SU-DHL-6 (cell line): ENCODE data around the gene DOCK3.

Experiments
- H2AFZ ChIP-seq: fragments of 200-600 bp; sonication (generic); 2 replicates; pipeline ENCODE4 v1.6.1; 2014; ENCODE audit warnings: low read depth, mild to moderate bottlenecking, moderate library complexity, mixed read lengths, antibody characterized with exemption, low read length; ENCODE audit not compliant: severe bottlenecking
- H3F3A ChIP-seq: fragments of 200-600 bp; shearing (Covaris generic); 2 replicates; pipeline ENCODE4 v1.6.0; 2016; ENCODE audit warnings: antibody characterized with exemption, mild to moderate bottlenecking; ENCODE audit not compliant: insufficient read depth
- H3K27ac ChIP-seq: fragments of 200-600 bp; sonication (generic); 2 replicates; pipeline ENCODE4 v1.5.1; 2016; ENCODE audit warnings: low read depth, mild to moderate bottlenecking, low read length, moderate library complexity, mixed read lengths
- H3K27me3 ChIP-seq: fragments of 200-600 bp; sonication (generic), shearing (Covaris generic); 2 replicates; pipeline ENCODE4 v1.6.0; 2014; ENCODE audit warnings: mild to moderate bottlenecking, low read length
- H3K36me3 ChIP-seq: fragments of 200-600 bp; sonication (generic); 2 replicates; pipeline ENCODE4 v1.6.1; 2014; ENCODE audit warnings: mild to moderate bottlenecking, low read length, mixed read lengths
- H3K4me2 ChIP-seq: fragments of 300-600, 200-600 bp; shearing (Covaris generic), sonication (generic); 2 replicates; pipeline ENCODE4 v1.6.0; 2014; ENCODE audit warnings: low read length, low read depth, mild to moderate bottlenecking; ENCODE audit not compliant: poor library complexity, severe bottlenecking
- H3K4me3 ChIP-seq: fragments of 200-600 bp; sonication (generic); 2 replicates; pipeline ENCODE4 v1.5.1; 2014; ENCODE audit warnings: antibody characterized with exemption, low read length, mild to moderate bottlenecking, mixed read lengths; ENCODE audit not compliant: insufficient read depth, poor library complexity, severe bottlenecking
- H3K79me2 ChIP-seq: fragments of 200-600 bp; sonication (generic); 2 replicates; pipeline ENCODE4 v1.6.1; 2014; ENCODE audit warnings: mild to moderate bottlenecking, low read length, moderate library complexity; ENCODE audit not compliant: insufficient read depth
- H3K9ac ChIP-seq: fragments of 200-600 bp; sonication (generic); 2 replicates; pipeline ENCODE4 v1.7.0; 2014; ENCODE audit warnings: mild to moderate bottlenecking, low read length
- H3K9me2 ChIP-seq: fragments of 200-600 bp; sonication (generic); replicated peaks from 2 replicates; pipeline ENCODE4 v1.6.1; 2014; ENCODE audit warnings: low read length; ENCODE audit not compliant: insufficient read depth
- H3K9me3 ChIP-seq: fragments of 200-600 bp; sonication (generic); 2 replicates; pipeline ENCODE4 v1.6.1; 2014; ENCODE audit warnings: low read length, mixed read lengths; ENCODE audit not compliant: insufficient read depth
- H4K20me1 ChIP-seq: fragments of 200-600 bp; sonication (generic); 2 replicates; pipeline ENCODE4 v1.6.1; 2014; ENCODE audit warnings: low read depth, mild to moderate bottlenecking, antibody characterized with exemption, low read length, moderate library complexity, mixed read lengths
- EZH2phosphoT487 ChIP-seq: fragments of 200-600 bp; sonication (generic), shearing (Covaris generic); conservative IDR thresholded peaks from 2 replicates; pipeline ENCODE4 v1.6.1; 2018; ENCODE audit warnings: mild to moderate bottlenecking, antibody characterized with exemption, low read length, moderate library complexity, mixed read lengths
- TF ChIP-seq, protein P1 (sequence below): fragments of 200-600 bp; sonication (generic); IDR thresholded peaks from one replicate; pipeline ENCODE4 v1.5.1; 2017; ENCODE audit warnings: antibody characterized with exemption, mild to moderate bottlenecking, low read length, moderate library complexity; ENCODE audit not compliant: insufficient read depth, poor library complexity, severe bottlenecking

The DOCK3 gene

DNA sequence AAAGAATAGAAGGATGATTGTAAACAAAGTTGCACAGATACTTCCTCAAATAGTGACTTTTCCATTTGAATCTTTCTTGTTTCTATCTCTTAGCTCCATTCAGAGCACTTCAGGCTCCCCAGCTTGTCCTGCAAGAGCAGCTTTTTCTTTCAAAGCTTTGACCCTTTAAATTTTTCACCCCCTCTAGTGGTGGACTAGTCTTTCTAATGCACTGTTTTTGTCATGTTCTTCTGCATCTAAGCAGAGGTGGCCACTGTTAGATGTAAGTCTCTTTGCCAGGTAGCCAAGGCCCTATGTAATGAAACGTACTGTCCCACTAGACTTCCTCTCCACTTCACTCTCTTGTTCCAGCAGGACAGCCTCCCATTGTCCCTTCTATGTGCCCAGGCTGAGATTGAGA, 636.3 kb downstream of the DOCK3 start:
- H2AFZ ChIP-seq: no peak overlapping the region
- no peak overlapping the region for H3K4me3 ChIP-seq
- H3K27me3 ChIP-seq: 0 out of 2 replicates have a peak, but pooled peaks cover 3% of the 10 kb centered on the region
- no peaks in the 10 kb centered on the region for H3K79me2 ChIP-seq
- no peaks in the 10 kb centered on the region for H3K9me2 ChIP-seq
- H3K9ac ChIP-seq: no peak overlapping the region
- no peaks in the 10 kb centered on the region for H3K36me3 ChIP-seq
- no peaks in the 10 kb centered on the region for H3F3A ChIP-seq
- H4K20me1 ChIP-seq: no peaks in the 10 kb centered on the region
- TF ChIP-seq, protein P1, sequence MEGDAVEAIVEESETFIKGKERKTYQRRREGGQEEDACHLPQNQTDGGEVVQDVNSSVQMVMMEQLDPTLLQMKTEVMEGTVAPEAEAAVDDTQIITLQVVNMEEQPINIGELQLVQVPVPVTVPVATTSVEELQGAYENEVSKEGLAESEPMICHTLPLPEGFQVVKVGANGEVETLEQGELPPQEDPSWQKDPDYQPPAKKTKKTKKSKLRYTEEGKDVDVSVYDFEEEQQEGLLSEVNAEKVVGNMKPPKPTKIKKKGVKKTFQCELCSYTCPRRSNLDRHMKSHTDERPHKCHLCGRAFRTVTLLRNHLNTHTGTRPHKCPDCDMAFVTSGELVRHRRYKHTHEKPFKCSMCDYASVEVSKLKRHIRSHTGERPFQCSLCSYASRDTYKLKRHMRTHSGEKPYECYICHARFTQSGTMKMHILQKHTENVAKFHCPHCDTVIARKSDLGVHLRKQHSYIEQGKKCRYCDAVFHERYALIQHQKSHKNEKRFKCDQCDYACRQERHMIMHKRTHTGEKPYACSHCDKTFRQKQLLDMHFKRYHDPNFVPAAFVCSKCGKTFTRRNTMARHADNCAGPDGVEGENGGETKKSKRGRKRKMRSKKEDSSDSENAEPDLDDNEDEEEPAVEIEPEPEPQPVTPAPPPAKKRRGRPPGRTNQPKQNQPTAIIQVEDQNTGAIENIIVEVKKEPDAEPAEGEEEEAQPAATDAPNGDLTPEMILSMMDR: peak; percentile 10
- TF ChIP-seq EZH2phosphoT487: no peak
- no peaks in the 10 kb centered on the region for H3K9me3 ChIP-seq
- H3K27ac ChIP-seq: no peak overlapping the region
- no peak overlapping the region for H3K4me2 ChIP-seq

DNA sequence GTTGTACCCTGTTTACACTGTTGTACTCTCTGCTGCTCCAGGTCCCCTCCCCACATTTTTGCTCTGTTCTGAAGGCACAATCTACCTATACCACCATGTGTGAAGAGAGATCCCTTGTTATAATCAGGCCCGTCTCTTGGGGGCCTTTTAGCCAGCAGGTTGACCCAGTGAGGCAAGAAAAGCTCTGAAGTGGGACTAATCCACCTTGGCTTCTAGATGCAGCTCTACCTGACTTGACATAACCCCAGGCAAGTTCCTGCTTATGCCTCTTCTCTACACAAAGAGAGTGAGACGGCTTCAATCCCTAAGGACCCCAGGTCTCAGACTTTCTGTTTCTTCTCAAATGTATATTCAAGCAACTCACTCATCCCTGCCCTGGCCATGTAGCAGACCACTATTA, 653.5 kb downstream of the DOCK3 start:
- Histone ChIP-seq H3K9ac (no peak overlapping the region), H3K4me2 (no peak overlapping the region), H3K27me3 (no peaks in the 10 kb centered on the region), H3K36me3 (no peaks in the 10 kb centered on the region), H3K79me2 (no peaks in the 10 kb centered on the region), H4K20me1 (no peaks in the 10 kb centered on the region), H3K4me3 (no peak overlapping the region), H2AFZ (no peak overlapping the region), H3K9me3 (no peaks in the 10 kb centered on the region), H3K9me2 (no peaks in the 10 kb centered on the region), H3F3A (no peaks in the 10 kb centered on the region), H3K27ac (no peak overlapping the region)
- no peak for TF ChIP-seq EZH2phosphoT487
- TF ChIP-seq, protein P1: no peak

DNA sequence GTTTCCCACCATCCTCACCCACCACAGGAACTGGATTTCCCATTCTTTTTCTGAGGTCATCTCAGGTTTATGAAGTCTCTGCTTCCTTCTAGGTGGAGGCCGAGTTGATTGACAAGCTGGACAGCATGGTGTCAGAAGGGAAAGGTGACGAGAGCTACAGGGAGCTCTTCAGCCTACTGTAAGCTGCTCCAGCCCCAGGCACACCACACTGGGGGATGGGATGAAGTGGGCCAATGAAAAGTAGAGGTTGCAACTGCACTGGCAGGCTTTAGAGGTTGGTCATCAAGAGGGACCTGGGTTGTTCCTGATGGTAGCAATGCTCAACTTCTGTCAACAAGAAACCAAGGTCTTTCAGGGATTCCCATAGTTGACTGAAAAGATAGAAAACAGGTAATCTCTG, 655.3 kb downstream of the DOCK3 start:
- Histone ChIP-seq H2AFZ (no peak overlapping the region), H3F3A (no peaks in the 10 kb centered on the region), H3K9me3 (no peaks in the 10 kb centered on the region), H3K9me2 (no peaks in the 10 kb centered on the region), H3K36me3 (no peaks in the 10 kb centered on the region), H3K4me3 (no peak overlapping the region), H3K27me3 (no peaks in the 10 kb centered on the region), H4K20me1 (no peaks in the 10 kb centered on the region), H3K27ac (no peak overlapping the region), H3K4me2 (no peak overlapping the region), H3K79me2 (no peaks in the 10 kb centered on the region), H3K9ac (no peak overlapping the region)
- TF ChIP-seq EZH2phosphoT487: no peak
- TF ChIP-seq, protein P1: no peak
